Midbrain (tissue), 1 donor: ENCODE data around the gene FER.

Source experiments
- DNase-seq: peaks from one replicate; lab custom pipeline; 2025; lab: John Stamatoyannopoulos, UW

The FER gene

GRCh38 chr5:109246395-109246794, 498.7 kb downstream of the FER start:
- no peak for DNase-seq
